NCI-H524 (cell line): ENCODE data around the gene PIMREG.

Source experiments
- DNase-seq, 2 experiments: peaks; one replicate each; lab custom pipeline; 2025; lab: John Stamatoyannopoulos, UW

The PIMREG gene

GRCh38 chr17:6461792-6462524 is 17.7 kb downstream of the PIMREG start:
- DNase-seq, result no peak

DNA sequence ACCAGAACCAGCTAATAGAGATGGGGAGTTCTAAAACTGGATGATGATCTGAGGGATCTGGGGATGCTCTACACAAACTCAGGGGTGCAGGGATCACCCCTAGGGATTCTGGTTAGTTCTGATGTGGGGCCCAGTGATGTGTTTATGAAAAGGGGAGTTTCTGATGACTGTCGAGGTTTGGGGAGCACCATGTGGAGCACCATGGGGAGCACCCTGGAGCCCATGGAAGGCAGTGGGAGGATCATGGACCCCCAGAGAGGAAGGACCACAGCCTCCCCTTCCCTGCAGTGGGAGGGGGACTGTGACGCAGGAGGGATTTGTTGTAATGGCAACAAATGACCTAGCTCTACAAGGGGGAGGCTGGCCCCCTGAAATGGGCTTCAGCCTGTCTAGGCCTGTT is 18.4 kb downstream of the PIMREG start:
- DNase-seq, result no peak

DNA sequence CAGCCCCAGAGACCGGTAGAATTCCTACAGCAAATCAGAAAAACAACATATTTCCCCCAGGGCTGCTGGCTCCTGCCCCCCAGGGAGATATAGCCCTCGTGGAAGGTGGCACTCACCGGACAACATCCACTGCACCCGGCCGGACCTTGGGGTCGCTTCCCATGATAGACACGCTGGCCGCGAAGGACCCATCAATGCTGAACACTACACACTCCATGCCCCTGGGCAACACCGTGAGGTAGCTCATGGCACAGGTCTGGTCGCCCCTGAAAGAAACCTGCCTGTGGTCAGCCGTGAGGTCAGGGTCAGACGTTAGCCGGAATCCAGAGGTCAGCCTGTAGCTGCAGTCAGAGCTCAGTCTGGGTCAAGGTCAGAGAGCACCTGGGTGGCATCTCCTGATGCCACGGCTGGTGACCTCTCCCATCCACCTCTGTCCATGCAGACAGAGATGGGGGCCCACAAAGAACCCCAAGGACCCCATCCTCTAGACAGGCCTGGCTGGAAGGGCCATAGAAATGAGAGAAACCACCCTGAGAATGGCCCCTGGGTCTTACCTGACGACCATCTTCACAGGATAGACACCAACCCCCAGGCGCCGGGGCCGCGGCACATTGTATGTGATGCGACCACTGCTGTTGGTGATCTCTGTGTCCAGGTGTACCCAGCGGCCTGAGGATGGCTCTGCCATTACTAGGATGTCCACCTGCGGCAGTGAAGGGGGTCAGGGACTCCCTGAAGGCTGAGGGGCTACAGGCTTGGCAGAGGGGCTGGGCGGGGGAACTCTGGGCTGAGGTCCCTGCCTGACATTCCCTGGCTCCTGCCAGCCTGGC is 19.6 kb downstream of the PIMREG start:
- DNase-seq, result no peak

DNA sequence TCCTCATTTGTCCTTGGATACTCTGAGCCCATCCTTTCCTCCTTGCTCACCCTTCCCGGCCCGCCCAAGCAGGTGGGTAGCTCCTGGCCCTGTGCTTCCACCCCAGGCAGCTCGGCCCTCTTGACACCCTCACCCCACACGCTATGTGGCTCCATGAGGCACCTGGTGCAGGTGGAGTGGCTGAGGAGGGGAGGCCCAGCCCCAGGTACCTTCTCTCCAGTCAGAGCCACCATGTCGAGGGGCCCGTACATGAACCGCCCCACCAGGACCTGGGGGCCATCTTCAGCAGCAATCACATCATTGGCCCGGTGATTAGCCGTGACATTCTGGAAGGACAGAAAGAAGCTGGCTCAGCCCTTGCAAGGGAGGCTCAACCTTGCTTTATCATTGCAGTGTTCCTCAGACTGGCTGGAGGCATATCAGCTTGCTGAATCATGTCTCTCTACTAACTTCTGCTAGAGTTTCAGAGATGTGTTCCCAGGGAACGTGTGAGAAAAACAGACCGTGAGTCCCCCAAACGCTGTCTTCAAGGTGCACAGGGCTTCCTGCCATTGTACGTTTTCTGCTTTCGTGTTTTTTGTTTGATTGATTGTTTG is 20.3 kb downstream of the PIMREG start:
- no peak for DNase-seq

DNA sequence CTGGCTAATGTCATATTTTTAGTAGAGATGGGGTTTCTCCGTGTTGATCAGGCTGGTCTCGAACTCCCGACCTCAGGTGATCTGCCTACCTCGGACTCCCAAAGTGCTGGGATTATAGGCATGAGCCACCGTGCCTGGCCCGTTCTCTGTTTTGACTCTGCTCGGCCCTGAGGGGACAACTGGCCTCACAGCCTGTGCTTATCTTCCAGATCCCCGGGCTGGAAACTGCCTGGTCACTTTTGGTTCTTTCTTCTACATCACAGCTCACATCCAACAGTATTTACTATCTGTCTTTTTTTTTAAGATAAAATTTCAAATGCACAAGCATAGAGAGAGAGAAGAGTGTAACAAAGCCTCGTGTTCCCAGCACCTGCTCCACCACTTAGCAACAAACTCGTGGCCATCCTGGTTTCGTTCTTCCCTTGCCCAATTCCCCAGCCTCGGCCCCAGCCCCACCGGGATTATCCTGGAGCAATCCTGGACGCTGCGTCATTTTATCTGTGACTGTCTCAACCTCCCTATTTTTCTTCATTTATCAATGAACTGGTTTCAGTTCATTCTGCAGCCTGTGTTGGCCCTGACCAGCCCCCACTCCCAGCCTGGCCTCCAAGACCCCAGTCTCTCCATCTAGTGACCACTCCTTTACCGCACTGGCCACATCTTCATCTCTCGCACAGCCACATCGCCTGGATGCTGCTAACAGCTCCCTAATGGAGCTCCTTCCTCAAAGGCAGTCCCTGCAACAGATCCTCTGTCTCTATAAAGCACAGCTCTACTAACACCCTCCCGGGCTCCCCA is 21.1 kb downstream of the PIMREG start:
- no peak for DNase-seq

- DNase-seq, result no peak
Observed at GRCh38 chr17:6467567-6467966, 23.3 kb downstream of the PIMREG start.

DNA sequence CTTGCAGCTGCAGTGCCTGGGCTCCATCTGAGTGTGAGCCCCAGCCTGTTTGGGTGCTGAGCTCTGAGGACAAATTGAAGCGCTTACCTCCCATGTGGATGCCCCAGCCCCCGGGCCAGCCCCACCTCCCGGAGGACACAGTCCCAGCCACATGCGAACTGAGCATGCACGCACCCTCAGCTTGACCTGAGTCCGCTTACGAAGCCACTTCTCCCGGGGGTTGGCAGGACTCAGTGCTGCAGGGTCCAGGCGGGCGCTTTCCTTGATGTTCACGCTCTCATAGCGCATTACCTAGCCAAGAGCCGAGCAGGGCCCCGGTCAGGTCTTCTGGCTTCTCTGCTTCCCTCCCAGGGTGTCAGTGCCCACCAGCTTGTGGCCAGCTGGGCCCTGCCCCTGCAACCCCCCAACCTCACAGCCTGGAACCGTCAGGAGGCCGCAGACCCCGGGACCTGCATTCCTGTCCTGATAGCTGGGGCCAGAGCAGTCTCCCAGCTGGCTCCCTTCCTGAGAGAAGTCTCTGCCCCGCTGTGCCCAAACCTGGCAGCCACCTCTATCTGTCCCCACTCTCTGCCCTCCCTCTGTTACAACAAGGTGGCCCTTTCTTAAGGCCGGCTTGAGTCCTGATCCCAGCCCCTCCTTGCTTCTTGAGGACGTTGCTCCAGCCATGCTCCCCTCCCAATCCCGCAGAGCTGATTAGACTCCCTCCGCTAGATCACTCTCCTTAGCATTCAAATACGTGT is 24.0 kb downstream of the PIMREG start:
- no peak for DNase-seq

- DNase-seq, result no peak
Observed at GRCh38 chr17:6470146-6470718, 26.0 kb downstream of the PIMREG start.

- no peak for DNase-seq
Observed at GRCh38 chr17:6470751-6471521, 26.7 kb downstream of the PIMREG start.

- DNase-seq, result no peak
Observed at GRCh38 chr17:6471531-6472465, 27.5 kb downstream of the PIMREG start.

GRCh38 chr17:6472517-6472916 is 28.3 kb downstream of the PIMREG start:
- DNase-seq, result no peak

DNA sequence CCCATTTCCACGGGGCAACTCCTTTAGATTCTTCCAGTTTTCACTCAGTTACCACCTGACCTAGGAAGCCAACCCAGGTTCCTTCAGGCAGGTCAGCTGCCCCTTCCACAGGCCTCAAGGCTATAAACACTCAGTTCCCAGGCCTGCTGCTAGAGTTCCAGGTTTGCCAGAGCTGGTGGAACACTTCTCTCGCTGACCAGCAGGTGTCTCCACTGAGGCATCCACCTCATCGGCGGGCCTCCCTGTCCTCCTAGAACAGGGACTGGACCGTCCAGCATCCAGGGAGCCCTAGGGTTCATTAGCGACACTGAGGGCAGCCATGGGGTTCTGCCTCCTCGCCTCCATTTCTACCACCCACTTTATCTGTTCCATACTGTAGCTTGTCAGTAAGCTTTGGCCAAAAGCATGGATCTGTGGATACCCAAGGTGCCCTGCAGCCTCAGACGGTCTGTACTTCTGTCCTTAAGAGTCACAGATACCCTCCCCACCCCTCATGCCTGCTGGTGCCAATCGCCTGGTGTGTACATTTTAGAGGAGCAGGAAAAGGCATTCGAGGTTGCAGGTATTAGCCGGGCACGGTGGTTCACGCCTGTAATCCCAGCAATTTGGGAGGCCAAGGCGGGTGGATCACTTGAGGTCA is 29.0 kb downstream of the PIMREG start:
- DNase-seq, result peak in 1 of 2 experiments; percentile 57

DNA sequence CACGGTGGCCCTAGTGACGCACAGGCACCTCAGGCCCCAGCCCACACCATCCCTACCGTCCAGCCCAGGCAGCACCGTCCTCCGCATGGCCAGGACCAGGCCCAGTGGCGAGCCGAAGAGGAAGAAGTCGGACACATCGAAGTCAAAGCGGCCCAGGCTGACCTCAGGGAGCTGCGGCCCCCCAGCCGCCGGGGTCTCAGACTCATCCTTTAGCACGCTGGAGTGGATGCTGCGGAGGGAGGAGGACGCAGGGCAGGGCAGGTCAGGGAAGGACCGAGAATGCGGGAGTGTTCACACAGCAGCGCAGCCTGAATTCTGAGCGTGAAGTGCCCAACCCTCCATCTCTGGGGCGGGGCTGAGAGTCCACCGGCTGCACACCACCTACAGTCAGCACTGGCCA is 30.1 kb downstream of the PIMREG start:
- no peak for DNase-seq

GRCh38 chr17:6474906-6475305 is 30.7 kb downstream of the PIMREG start:
- peak in 1 of 2 experiments; percentile 6 for DNase-seq

- peak in 1 of 2 experiments; percentile 59 for DNase-seq
Observed at GRCh38 chr17:6475411-6475810, 31.2 kb downstream of the PIMREG start.

DNA sequence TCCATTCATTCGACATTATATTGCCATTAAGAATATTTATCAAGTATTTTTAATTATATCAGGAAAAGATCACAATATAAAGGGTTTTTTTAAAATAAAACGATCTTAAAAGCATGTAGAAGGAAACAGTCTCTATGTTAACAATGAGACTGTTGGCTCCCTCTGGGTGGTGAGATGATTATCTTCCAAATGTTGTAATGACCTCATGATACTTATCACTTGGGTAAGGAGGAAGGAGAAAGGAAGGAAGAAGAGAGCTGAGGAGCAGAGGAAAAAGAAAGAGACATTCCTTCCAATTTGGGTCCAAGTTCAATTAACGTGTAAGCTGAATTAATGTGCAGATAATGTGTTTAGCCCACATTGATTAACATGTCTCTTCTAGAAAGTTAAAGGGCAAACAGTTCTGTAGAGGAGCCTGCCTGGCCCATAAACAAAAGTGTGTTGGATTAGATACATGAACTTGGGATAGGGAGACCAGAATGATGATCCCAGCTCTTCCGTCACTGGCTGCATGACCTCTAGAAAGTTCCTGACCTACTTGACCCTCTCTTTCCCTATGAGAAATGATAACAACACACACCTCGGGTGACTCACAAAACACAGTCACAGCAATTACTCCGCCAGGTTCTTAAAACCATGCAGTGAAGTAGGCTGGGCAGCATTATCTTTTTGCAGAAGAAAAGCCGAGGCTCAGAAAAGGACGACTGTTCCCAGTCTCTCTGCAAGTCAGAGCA is 32.0 kb downstream of the PIMREG start:
- no peak for DNase-seq

- no peak for DNase-seq
Observed at GRCh38 chr17:6476810-6477179, 32.5 kb downstream of the PIMREG start.

- no peak for DNase-seq
Observed at GRCh38 chr17:6477831-6478383, 33.7 kb downstream of the PIMREG start.
